Measurements from ENCODE around the gene IRF8.

- TF ChIP-seq, protein P1, sequence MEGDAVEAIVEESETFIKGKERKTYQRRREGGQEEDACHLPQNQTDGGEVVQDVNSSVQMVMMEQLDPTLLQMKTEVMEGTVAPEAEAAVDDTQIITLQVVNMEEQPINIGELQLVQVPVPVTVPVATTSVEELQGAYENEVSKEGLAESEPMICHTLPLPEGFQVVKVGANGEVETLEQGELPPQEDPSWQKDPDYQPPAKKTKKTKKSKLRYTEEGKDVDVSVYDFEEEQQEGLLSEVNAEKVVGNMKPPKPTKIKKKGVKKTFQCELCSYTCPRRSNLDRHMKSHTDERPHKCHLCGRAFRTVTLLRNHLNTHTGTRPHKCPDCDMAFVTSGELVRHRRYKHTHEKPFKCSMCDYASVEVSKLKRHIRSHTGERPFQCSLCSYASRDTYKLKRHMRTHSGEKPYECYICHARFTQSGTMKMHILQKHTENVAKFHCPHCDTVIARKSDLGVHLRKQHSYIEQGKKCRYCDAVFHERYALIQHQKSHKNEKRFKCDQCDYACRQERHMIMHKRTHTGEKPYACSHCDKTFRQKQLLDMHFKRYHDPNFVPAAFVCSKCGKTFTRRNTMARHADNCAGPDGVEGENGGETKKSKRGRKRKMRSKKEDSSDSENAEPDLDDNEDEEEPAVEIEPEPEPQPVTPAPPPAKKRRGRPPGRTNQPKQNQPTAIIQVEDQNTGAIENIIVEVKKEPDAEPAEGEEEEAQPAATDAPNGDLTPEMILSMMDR (IDR thresholded peaks at IDR 0.05 in 8 of 11, conservative IDR thresholded peaks at IDR 0.05 in 3 of 11) = no peak
- no peak for TF ChIP-seq POLR2A (IDR thresholded peaks at IDR 0.05)
These were observed 12.4 kb downstream of the IRF8 start for GRCh38 chr16:85911251-85911930.
